Fibroblast of lung (primary cell): ENCODE results near the gene PI4KB. TPM values are rescaled to one million over a fixed set of nuclear protein-coding genes. Genes with fewer than 3 reads are reported as not detected.
A peak's percentile ranks its signal among the peaks of the same experiment; 100 is the strongest.
"Not testable (repeated sequence)": the region's sequence is repeated elsewhere in the genome, so short reads cannot be mapped to it uniquely, and the experiment has no call there.

Experiments
- DNase-seq, 2 donors: peaks; one replicate each; pipeline versions ENCODE4 v3.0.0 to v3.0.0-alpha.2; 2010; ENCODE audit warnings: low read depth in 2 of 2
- H2AFZ ChIP-seq: 2 replicates; pipeline ENCODE4 v1.5.1; 2012; ENCODE audit warnings: low read length, control low read depth, inconsistent platforms
- H3K27ac ChIP-seq: 2 replicates; pipeline ENCODE4 v1.5.1; 2011; ENCODE audit warnings: low read length, control low read depth; ENCODE audit not compliant: insufficient read depth
- H3K27me3 ChIP-seq: 2 replicates; pipeline ENCODE4 v1.5.1; 2011; ENCODE audit warnings: mild to moderate bottlenecking, low read length; ENCODE audit not compliant: control insufficient read depth, insufficient read depth
- H3K36me3 ChIP-seq: 2 replicates; pipeline ENCODE4 v1.5.1; 2011; ENCODE audit warnings: low read length; ENCODE audit not compliant: control insufficient read depth, insufficient read depth
- H3K4me1 ChIP-seq: 2 replicates; pipeline ENCODE4 v1.5.1; 2011; ENCODE audit warnings: low read length; ENCODE audit not compliant: control insufficient read depth, insufficient read depth; ENCODE audit errors: extremely low read depth
- H3K4me2 ChIP-seq: 2 replicates; pipeline ENCODE4 v1.5.1; 2011; ENCODE audit warnings: low read length, control low read depth; ENCODE audit not compliant: insufficient read depth; ENCODE audit errors: extremely low read depth
- H3K4me3 ChIP-seq, 4 experiments: fragments of 200-600 bp in 1 of 4; sonication (generic) in 1 of 4; replicated peaks in 1 of 4; 2 replicates each; pipeline ENCODE4 v1.5.1; 2011 to 2016; ENCODE audit warnings: low read length in 4 of 4, low read depth in 3 of 4, mild to moderate bottlenecking in 3 of 4, control low read depth in 2 of 4, inconsistent platforms in 1 of 4, mixed read lengths in 1 of 4; ENCODE audit not compliant: insufficient read depth in 1 of 4; ENCODE audit errors: control extremely low read depth in 1 of 4
- H3K79me2 ChIP-seq: 2 replicates; pipeline ENCODE4 v1.5.1; 2012; ENCODE audit warnings: mild to moderate bottlenecking, low read length, inconsistent platforms; ENCODE audit not compliant: control insufficient read depth, insufficient read depth
- H3K9ac ChIP-seq: 2 replicates; pipeline ENCODE4 v1.5.1; 2011; ENCODE audit warnings: mild to moderate bottlenecking, low read length, control low read depth; ENCODE audit not compliant: insufficient read depth
- H3K9me3 ChIP-seq: 2 replicates; pipeline ENCODE4 v1.5.1; 2012; ENCODE audit warnings: low read depth, low read length; ENCODE audit not compliant: control insufficient read depth, insufficient read depth
- H4K20me1 ChIP-seq: 2 replicates; pipeline ENCODE4 v1.5.1; 2011; ENCODE audit warnings: low read length; ENCODE audit not compliant: control insufficient read depth, insufficient read depth; ENCODE audit errors: extremely low read depth
- CTCF ChIP-seq, 2 donors: IDR thresholded peaks in 1 of 2; conservative IDR thresholded peaks in 1 of 2; 1 replicate in 1 of 2; 2 replicates in 1 of 2; pipeline ENCODE4 v1.5.1; 2011 to 2012; ENCODE audit warnings: low read length in 2 of 2, control low read depth in 1 of 2, inconsistent platforms in 1 of 2, low read depth in 1 of 2, mild to moderate bottlenecking in 1 of 2
- EZH2 ChIP-seq: IDR thresholded peaks from 2 replicates; pipeline ENCODE4 v1.5.1; 2012; ENCODE audit warnings: low read length, control low read depth, mild to moderate bottlenecking; ENCODE audit errors: missing control alignments
- polyA plus RNA-seq, 2 donors: library from polyadenylated mRNA; depleted of rRNA in 1 of 2; stranded (reverse) in 1 of 2; unstranded in 1 of 2; fragments of >200 nt; gene quantifications; 2 replicates each; pipeline ENCODE4 v1.2.1, GENCODE V29; 2011 to 2012; ENCODE audit warnings: missing spikeins in 1 of 2
- total RNA-seq: library from RNA; depleted of rRNA; stranded (reverse); fragments of >200 nt; gene quantifications from 2 replicates; pipeline ENCODE4 v1.2.1, GENCODE V29; 2014

The PI4KB gene
- total and polyA plus RNA-seq, 2 donors (not counting 1 experiment from before 2014, with no cell fraction given), result 65.7 to 75.4 TPM

- H2AFZ ChIP-seq, result peak within 1 kb of the TSS; percentile 45
- H4K20me1 ChIP-seq, result no peaks in the 10 kb centered on the region
- peak; percentile 100 for DNase-seq
- H3K9ac ChIP-seq, result peak within 1 kb of the TSS; percentile 92
- H3K4me3 ChIP-seq, result peak within 1 kb of the TSS; percentile 55 to 97 (median 85)
- H3K79me2 ChIP-seq, result peaks cover 15% of the 10 kb centered on the region
- peak within 1 kb of the TSS; percentile 97 for H3K4me2 ChIP-seq
- no peaks in the 10 kb centered on the region for H3K27me3 ChIP-seq
- no peaks in the 10 kb centered on the region for H3K9me3 ChIP-seq
- TF ChIP-seq CTCF (conservative IDR thresholded peaks at IDR 0.05 in 1 of 2, IDR thresholded peaks at IDR 0.05 in 1 of 2; ENCODE audit: low read depth in 1 of 2, low read length in 2 of 2) (no peak), EZH2 (no peak)
- H3K27ac ChIP-seq, result peak within 1 kb of the TSS; percentile 99
- no peaks in the 10 kb centered on the region for H3K4me1 ChIP-seq
- H3K36me3 ChIP-seq, result peaks cover 10% of the 10 kb centered on the region
Measured at GRCh38 chr1:151281969-151282882, 45.0 kb downstream of the PI4KB start, which contains the start of gene ZNF687. Gene ZNF687, plus strand, starts transcription at chr1:151282299. Its CDS starts 3,993 bp downstream, at chr1:151286292.

- Histone ChIP-seq H3K9me3 (no peaks in the 10 kb centered on the region), H3K9ac (peak overlapping the region; percentile 92), H3K27me3 (no peaks in the 10 kb centered on the region), H2AFZ (peak overlapping the region; percentile 45), H3K36me3 (peaks cover 2% of the 10 kb centered on the region), H3K27ac (peak overlapping the region; percentile 99), H3K4me1 (no peaks in the 10 kb centered on the region), H3K4me3 (peak overlapping the region; percentile 39 to 97 (median 69)), H4K20me1 (no peaks in the 10 kb centered on the region), H3K79me2 (peaks cover 15% of the 10 kb centered on the region), H3K4me2 (peak overlapping the region; percentile 58)
- DNase-seq, result peak; percentile 96 to 99
- no peak for TF ChIP-seq EZH2
- TF ChIP-seq CTCF (conservative IDR thresholded peaks at IDR 0.05 in 1 of 2, IDR thresholded peaks at IDR 0.05 in 1 of 2; ENCODE audit: low read depth in 1 of 2, low read length in 2 of 2), result no peak
Measured at GRCh38 chr1:151281225-151281968, 45.8 kb downstream of the PI4KB start.

GRCh38 chr1:151277249-151277648 is 50.0 kb downstream of the PI4KB start:
- Histone ChIP-seq H2AFZ (no peak overlapping the region), H3K27ac (no peak overlapping the region), H3K4me1 (no peaks in the 10 kb centered on the region), H3K4me2 (no peak overlapping the region), H3K4me3 (no peak overlapping the region), H3K36me3 (no peaks in the 10 kb centered on the region), H4K20me1 (no peaks in the 10 kb centered on the region), H3K9ac (no peak overlapping the region), H3K9me3 (no peaks in the 10 kb centered on the region), H3K27me3 (no peaks in the 10 kb centered on the region), H3K79me2 (no peaks in the 10 kb centered on the region)
- no peak for DNase-seq
- no peak for TF ChIP-seq CTCF (conservative IDR thresholded peaks at IDR 0.05 in 1 of 2, IDR thresholded peaks at IDR 0.05 in 1 of 2; ENCODE audit: low read depth in 1 of 2, low read length in 2 of 2)
- no peak for TF ChIP-seq EZH2

GRCh38 chr1:151275341-151275740 is 51.9 kb downstream of the PI4KB start:
- H3K4me2 ChIP-seq, H3K9me3 ChIP-seq, H3K9ac ChIP-seq, H3K4me3 ChIP-seq, H3K27ac ChIP-seq, H4K20me1 ChIP-seq, DNase-seq, H3K79me2 ChIP-seq, H2AFZ ChIP-seq, H3K27me3 ChIP-seq, H3K4me1 ChIP-seq, H3K36me3 ChIP-seq: not testable (repeated sequence)
